Activated CD4-positive, alpha-beta T cell treated with anti-CD3 and anti-CD28 coated beads for 1 hour (primary cell): ENCODE data around the gene COL17A1.

Experiments used
- DNase-seq: peaks from one replicate; pipeline ENCODE4 v3.0.0-alpha.2; 2020

The COL17A1 gene

DNA sequence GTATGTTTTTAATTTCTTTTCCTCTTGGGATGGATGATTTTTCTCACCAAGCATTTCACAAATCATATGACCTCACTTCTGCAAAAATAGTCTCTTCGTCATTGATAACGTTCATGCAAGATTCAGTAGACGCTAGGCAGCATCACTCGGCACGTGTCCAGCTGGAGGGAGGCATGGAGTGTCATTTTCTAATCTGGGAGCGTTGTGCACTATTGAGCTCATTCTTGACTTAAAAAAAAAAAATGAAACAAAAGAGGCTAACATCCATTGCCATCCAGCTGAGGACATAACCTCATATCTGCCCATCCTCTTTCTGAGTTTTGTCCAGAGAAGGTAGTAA is 56.2 kb downstream of the COL17A1 start:
- DNase-seq: no peak

DNA sequence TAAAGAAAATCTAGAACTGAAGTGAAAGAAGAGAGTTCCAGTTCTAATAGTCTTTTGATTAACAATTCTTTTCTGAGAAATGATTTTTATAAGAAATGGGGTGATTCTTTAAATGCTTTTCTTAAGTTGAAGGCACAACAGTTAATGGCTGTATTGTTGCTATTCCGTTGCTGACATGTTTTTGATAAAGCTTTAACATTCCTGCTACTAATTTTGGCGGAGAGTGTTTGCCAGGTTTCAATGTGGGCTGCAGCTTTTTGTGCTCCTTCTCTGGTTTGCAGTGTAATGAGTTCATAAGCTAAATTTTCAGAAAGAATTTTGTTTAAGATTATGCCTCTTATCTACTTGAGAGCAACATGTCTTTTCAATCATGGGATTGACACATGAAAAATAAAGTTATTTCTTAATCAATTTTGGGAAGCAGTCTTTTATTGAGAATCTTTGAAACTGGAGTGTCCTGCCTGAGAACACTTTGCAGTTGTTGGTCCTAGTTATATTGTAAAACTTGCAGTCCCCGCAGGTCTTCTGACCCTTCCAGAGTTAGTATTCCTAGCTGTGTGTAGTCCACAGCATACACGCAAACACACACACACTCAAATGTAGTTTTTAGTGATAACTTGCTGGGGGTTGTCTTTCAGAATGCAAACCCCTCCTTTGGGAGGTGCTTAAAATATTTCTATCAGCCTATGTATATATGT is 56.7 kb downstream of the COL17A1 start:
- DNase-seq: no peak

DNA sequence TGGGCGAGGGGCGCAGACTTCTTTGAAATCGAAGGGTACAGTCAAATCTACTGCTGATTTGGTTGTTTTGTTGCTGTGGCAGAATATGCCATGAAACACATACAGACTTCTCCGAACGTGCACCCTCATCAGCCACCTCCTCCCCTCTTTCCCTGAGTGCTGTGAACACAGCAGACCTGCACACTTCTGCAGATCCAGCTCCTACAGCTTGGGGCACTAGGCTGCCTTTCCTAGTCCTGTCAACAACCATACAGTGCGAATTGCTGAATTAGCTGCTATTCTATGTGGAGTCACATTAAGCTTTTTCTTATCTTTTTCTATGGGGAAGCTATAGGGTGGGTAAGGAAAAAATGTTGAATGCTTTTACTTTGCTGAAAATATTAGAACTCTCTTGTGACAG is 57.5 kb downstream of the COL17A1 start:
- DNase-seq: no peak

DNA sequence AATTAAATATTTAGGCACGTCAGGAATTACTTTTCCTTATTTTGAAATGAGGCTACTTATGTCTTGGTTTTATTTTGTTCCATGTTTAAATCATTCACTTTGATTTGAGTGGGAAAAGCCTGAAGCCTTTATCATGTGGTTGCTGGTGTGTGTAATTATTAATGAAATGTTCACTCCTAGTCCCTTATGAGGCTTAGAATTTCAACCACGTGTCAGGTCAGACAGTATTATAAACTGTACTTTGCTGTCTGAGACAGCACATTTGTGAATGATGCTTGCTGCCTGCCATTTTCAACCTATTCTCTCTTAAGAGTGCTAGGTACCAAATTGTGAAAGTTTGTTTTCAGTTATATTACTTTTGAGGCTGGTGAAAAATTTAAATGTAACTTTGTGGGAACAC is 58.9 kb downstream of the COL17A1 start:
- DNase-seq: no peak

DNA sequence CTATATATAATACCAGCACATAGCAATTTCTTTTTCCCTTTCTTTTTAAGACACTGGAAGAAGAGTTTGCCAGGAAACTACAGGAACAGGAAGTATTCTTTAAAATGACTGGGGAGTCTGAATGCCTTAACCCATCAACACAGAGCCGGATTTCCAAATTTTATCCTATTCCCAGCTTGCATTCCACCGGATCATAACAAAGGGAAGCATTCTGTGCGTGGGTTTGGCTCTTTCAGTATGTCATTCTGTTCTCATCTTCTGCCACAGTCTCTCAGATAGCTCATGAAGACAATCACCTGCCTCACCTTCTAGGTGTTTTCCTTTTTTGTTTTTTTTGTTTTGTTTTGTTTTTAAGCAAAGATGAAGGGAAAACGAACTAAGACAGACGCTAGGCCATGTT is 60.2 kb downstream of the COL17A1 start:
- no peak for DNase-seq

DNA sequence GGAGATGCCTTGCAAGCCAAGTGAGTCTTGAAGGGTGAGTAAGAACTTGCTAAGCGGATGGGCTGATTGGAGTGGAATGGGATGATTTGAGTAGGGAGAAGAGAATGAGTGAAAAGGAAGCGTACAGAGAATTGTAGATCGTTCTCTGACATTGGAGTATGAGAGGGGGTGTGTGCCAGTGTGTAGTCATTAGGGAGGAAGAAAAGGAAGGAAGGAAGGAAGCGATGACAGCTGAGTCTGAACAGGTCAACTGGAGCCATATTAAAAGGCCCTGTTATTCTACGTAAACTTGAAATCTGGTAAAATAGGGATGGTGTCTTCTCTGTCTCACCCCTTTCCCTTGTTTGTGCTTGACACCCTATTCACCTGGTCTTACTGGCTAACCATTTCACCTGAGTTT is 63.7 kb downstream of the COL17A1 start:
- no peak for DNase-seq

DNA sequence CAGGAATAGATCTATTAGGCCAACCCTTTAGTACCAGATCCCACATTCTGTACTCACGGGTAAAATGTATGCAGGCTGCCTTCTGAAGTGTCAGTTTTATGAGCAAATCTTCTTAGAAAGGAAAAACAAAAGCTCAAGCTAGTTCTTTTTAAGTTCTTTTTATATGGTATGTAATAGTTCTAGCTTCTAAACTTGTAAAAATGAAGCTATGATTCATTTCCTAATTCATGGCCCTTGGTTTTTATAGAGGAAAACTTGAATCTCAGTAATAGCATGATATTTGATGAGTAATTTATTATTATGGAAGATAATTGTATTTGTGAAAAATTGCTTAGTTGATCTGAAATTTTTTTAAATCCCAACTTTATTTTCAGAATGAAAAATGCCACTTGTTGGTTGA is 64.4 kb downstream of the COL17A1 start:
- no peak for DNase-seq

DNA sequence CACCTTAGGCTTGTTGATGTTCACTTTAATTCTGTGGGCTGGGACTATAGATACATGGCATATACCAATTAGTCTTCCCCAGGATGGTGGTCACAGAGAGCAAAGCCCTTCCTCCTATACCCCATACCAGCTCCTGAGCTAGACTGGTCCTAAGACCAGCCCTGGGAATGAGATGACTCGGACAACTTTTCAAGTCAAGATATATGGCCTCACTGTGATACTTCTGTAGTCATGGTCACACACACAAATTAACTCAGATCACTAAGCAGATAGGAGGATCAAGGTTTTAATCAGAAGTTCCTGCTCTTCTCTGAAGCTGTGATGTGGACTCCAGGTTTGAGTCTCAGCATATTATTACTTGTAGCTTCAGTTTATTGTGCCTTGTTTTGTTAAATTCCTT is 65.7 kb downstream of the COL17A1 start:
- no peak for DNase-seq

DNA sequence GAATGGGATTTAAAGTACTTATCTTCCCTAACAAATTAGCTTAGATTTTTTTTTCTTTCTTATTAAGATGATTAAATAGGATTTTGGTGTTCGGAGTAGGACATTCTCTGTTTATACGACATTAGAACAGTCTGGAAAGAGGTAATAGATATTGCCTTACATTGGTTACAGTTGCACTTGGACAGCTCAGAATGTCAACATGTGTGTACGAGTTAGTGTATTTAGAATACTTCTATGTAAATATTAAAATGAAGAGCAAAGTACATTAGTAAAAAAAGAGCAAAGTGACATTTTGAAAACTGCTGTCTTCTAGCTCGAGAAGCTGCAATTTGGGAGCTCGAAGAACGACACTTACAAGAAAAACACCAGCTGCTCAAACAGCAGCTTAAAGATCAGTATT is 67.2 kb downstream of the COL17A1 start:
- no peak for DNase-seq

DNA sequence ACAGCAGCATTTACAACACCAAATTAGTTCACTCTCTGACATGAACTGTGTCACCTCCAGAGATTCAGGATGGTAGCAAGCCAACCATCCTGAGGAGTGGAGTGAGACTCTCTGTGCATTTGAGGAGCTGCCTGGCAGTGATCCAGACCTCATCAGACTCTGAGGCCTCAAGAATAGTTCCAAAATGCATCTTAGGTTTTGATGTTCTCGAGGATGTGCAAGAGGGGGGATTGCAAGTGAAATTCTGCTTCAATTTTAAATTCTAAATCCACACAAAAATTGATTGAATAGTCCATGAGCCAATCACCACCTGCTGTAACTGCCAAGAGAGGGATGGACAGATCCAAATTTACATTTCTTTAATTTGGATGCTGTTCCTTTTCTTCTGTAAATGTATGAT is 69.0 kb downstream of the COL17A1 start:
- DNase-seq: no peak

DNA sequence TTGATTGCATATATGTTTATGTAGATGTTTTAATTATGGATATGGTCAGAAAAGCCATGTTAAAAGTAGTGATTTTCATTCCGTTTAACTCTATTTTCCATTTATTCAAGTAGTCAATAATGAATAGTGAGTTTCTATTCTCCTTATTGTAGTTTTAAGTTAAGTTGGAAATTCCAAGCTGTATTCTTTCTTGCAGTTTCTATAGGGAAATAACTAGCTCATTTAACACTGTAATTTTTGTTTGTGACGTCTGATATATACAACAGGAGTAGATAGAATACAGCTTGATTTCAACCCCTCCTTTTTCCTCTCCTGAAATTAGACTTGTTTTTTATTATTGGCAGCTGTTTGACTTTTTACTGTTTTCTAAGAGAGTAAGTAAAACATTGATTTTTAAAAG is 71.5 kb downstream of the COL17A1 start:
- DNase-seq: no peak

DNA sequence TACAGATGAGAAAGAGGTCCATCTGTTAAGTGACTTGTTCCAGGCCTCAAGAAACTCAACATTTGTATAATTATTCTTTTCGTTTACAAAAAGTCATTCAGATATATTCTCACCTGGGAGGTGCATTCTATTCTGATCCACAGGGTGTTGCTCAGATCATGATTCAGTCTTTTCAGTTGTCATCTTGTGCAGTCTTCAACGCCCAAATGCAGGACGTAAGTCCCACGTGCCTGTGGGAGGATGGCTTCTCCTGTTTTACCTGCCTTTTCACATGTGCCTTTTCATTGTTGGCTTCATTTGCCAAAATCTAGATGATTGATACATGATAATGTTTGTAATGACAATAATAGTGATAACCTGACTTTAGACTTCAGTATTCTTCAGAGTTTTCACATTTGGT is 72.2 kb downstream of the COL17A1 start:
- DNase-seq: no peak

DNA sequence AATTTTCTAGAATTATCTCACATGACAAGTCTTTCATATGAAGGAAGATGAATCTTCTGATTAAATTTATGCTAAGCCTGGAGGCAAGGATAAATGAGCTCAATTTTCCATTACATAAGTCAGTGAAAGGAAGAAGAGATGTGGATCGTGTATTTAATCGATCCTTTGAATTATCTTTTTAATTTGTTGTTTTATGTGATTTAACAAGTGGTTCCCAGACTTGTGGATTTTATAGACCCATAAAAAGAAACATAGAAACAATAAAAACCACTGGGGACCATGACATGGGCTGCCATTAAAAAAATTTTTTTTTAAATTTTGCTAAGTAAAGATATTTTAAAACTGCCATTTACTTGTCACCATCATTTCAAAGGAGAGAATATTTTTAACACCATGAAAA is 73.8 kb downstream of the COL17A1 start:
- DNase-seq: no peak

DNA sequence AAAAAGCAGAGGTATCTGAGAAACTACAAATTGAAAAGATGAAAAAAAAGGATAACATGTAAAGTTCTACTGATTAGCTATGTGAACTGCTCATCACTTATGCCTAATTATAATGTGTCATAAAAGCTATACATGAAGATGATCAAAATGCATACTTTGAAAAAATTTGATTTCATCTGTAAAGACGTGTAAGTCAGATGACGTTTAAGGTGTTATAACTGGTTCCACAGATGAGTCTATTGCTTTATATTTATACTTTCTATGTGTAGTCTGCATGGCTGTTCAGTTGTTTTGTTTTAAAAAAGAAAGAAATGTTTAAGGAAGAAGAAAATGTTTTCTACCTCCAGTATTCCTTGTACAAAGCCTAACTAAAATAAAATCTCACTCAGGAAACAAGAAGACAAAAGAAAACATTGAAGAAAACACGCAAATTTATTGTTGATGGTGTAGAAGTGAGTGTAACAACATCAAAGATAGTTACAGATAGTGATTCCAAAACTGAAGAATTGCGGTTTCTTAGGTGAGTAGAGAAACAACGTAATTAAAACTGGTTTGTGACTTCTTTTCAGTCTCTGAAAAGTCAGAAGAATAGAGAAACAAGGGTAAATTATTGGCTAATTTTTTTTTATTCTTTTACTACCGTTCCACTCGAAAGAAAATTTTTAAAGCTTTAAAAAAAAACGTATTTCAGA is 80.4 kb downstream of the COL17A1 start:
- no peak for DNase-seq

DNA sequence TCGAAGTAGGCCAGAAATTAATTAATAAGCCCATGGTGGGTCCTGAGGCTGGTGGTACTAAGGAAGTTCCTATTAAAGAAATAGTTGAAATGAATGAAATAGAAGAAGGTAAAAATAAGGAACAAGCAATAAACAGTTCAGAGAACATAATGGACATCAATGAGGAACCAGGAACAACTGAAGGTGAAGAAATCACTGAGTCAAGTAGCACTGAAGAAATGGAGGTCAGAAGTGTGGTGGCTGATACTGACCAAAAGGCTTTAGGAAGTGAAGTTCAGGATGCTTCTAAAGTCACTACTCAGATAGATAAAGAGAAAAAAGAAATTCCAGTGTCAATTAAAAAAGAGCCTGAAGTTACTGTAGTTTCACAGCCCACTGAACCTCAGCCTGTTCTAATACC is 82.8 kb downstream of the COL17A1 start:
- no peak for DNase-seq

DNA sequence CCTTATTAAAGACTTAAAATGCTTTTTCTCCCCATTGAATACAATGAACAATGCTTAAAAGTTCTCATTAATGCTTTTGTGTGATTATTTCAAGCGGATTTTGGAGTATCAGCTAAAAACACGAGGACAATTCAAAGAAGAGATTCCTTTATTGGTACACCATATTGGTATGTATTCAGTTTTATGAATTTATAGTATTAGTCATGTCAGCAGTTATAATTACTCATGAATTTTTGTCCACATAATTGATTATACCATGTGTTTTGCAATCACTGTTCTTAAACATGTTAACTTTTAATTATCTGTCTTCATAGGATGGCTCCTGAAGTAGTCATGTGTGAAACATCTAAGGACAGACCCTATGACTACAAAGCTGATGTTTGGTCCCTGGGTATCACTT is 86.9 kb downstream of the COL17A1 start:
- no peak for DNase-seq

DNA sequence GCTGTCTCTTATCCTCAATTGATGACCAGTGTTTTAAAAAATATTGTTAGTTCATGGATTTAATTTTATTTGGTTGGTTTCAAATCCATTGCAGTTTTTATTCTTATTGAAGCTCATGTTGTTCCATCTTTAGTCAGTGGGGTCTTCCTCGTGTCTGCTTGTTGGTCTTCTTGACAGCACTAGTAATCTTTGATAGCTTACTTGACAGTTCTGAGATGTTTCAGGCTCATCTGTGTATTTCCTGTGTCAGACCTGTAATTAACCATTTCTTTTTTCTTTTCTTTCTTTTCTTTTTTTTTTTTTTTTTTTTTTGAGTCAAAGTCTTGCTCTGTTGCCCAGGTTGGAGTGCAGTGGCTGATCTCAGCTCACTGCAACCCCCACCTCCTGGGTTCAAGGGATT is 90.5 kb downstream of the COL17A1 start:
- DNase-seq: no peak

DNA sequence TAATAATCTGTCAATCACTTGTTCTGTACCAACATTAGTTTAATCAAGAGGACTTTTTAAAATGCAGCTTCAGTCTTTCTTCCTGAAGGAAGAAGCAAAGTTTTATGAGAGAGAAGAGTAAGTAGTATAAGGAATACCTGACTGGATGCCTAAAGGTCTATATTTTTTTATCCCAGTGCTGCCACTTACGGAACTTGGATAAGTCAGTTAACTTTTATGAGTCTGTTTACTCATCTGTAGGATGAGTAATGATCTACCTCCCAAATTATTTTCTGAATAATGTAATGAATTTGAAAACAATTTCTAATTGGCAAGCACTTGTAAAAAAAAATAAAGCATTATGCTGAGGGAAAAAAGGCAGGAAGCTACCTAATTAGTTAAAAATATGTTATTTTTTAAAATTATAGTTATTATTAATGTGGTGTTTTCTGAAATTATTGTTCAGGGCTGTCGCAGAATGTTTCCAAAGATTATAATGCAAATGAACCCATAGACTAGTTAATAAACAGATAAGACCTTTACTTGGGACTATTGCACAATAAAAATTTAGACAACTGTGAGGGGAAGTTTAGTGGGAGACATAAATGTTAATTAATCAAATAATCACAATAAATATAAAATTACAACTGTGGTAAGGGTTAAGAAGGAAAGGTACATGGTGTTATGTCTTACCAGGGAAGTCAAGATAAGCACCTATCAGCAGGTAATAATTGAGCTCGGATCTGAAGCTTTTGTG is 94.1 kb downstream of the COL17A1 start:
- DNase-seq: no peak

DNA sequence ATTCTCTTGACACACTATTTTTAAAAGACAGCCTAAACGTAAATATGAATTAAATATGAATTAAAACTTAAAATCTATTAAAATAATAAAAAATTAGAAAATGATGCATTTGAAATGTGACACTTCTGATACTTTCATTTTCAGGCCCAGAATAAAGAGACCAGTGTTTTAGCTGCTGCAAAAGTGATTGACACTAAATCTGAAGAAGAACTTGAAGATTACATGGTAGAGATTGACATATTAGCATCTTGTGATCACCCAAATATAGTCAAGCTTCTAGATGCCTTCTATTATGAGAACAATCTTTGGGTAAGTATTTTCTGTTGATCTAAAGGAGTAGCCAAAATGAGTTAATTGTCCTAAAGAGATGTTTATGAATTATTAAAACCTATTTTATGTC is 95.1 kb downstream of the COL17A1 start:
- no peak for DNase-seq

DNA sequence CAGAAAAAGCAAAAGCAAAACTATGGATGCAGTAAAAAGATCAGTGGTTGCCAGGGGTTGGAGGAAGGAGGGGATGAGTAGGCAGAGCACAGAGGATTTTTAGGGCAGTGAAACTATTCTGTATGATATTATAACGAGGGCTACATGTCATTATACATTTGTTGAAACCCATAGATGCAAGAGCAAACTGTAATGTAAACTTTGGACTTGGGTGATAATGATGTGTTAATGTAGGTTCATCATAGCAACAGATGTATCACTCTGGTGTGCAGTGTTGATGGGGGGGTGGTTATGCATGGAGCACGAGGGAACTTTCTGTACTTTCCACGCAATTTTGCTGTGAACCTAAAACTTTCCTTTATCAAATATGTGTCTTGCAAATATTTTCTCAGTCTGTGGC is 95.6 kb downstream of the COL17A1 start:
- DNase-seq: no peak

DNA sequence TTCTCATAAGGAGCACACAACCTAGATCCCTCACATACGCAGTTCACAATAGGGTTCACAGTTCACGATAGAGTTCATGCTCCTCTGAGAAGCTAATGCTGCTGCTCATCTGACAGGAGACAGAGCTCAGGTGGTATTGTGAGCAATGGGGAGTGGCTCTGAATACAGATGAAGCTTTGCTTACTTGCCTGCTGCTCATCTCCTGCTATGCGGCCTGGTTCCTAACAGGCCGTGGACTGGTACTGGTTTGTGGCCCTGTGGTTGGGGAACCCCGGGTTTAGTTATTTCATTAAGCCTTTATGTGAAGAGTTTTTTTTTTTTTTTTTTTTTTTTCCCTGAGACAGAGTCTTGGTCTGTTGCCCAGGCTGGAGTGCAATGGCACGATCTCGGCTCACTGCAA is 99.3 kb downstream of the COL17A1 start:
- DNase-seq: no peak

DNA sequence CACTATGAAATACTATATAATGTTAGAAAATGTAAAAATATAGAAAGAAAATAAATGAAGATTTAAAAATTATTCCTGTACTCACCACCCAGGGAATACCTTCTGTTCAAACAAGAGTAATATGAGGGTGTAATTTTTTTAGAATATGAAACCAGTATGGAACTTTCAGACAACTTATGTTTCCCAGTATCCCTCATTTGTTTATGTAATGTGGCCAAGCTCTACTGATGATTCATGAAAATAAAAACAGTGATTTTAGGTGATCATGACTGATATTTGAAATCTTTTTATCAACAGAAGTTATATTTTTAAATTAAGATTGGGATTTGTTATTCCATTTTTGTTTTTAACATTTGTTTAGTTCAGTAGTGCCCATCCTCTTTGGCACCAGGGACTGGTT is 100.0 kb downstream of the COL17A1 start:
- DNase-seq: no peak

DNA sequence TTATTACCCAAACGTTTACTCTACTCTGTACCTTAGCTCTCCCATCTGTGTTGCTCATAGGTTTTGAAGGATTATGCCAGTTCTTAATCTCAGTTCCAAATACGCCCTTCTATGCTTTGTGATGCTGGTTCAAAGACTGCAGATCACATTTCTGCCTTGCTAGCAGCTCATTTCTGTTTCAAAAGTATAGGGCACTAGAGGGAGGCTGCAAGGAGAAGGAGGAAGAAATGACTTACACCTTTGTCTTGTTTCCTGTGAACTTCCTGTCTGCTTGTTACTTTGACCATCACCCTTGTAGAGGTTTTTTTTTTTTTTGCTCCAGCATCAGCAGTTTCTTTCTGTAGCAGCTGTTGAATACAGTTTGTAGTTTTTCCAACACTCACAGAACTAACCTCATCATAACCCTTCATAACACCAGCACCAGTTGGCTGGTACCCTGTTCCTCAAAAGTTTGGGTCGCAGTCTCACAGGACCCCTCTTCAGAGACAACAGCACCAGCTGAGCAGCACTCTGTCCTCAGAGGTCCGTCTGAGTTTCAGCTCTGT is 102.2 kb downstream of the COL17A1 start:
- DNase-seq: no peak

DNA sequence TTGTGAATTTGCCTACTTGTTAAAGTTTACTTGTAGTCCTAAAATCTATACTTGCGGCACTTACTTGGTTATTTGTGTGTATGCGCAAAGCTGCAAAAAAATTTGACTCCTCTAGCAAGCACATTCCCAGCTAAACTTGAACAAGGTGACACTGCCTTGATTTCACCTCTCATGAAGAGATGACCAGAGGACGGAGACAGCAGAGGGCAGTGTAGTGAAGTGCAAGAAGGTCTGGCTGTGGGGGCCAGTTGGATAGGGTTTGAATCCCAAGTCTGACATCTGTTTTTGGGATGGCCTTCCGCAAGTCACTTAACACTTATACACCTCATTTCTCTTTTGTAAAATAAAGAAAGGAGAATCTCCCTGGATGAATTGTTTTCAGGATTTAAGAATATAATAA is 103.0 kb downstream of the COL17A1 start:
- no peak for DNase-seq
